Epithelial cell of esophagus (primary cell): Measurements from ENCODE around the gene TIMP3.

ENCODE experiments used
- DNase-seq: peaks from one replicate; pipeline ENCODE4 v3.0.0; 2010; ENCODE audit warnings: low read depth
- H3K4me3 ChIP-seq: 2 replicates; pipeline ENCODE4 v1.5.1; 2011; ENCODE audit warnings: mild to moderate bottlenecking, low read length, control low read depth
- CTCF ChIP-seq: IDR thresholded peaks from 2 replicates; pipeline ENCODE4 v1.5.1; 2011; ENCODE audit warnings: low read depth, mild to moderate bottlenecking, low read length, control low read depth, inconsistent platforms; ENCODE audit not compliant: insufficient read depth; ENCODE audit errors: missing control alignments

The TIMP3 gene

GRCh38 chr22:32760396-32760795 is 41.1 kb upstream of the TIMP3 start:
- no peak overlapping the region for H3K4me3 ChIP-seq
- no peak for TF ChIP-seq CTCF
- DNase-seq: no peak

- TF ChIP-seq CTCF: no peak
- no peak overlapping the region for H3K4me3 ChIP-seq
- no peak for DNase-seq
Observed at GRCh38 chr22:32760815-32761214, 40.7 kb upstream of the TIMP3 start.

GRCh38 chr22:32761251-32761903 is 40.1 kb upstream of the TIMP3 start:
- peak; percentile 11 for DNase-seq
- H3K4me3 ChIP-seq: no peak overlapping the region
- TF ChIP-seq CTCF: no peak

GRCh38 chr22:32764330-32765131 is 37.0 kb upstream of the TIMP3 start:
- peak; percentile 86 for DNase-seq
- TF ChIP-seq CTCF: no peak

GRCh38 chr22:32765132-32765618 is 36.3 kb upstream of the TIMP3 start:
- H3K4me3 ChIP-seq: no peak overlapping the region
- DNase-seq: no peak
- TF ChIP-seq CTCF: no peak

More at GRCh38 chr22:32764330-32765131, 37.0 kb upstream of the TIMP3 start:
- no peak overlapping the region for H3K4me3 ChIP-seq

GRCh38 chr22:32771756-32772155 is 29.7 kb upstream of the TIMP3 start:
- no peak for TF ChIP-seq CTCF
- DNase-seq: no peak
- no peak overlapping the region for H3K4me3 ChIP-seq
